GM19455 (cell line): ENCODE data around the gene CCHCR1.
A peak's percentile ranks its signal among the peaks of the same experiment; 100 is the strongest.
"Not testable (repeated sequence)": the region's sequence is repeated elsewhere in the genome, so short reads cannot be mapped to it uniquely, and the experiment has no call there.

Source experiments
- ATAC-seq: cut with Tn5 transposase; IDR thresholded peaks from one replicate; pipeline ENCODE4 v1.9.1; 2021; ENCODE audit not compliant: unreplicated experiment

Gene CCHCR1

GRCh38 chr6:31183287-31183686 is 25.7 kb upstream of the CCHCR1 start:
- ATAC-seq, result not testable (repeated sequence)

- ATAC-seq, result no peak
These were observed 22.9 kb upstream of the CCHCR1 start for GRCh38 chr6:31180500-31180899.

GRCh38 chr6:31179896-31180295 is 22.3 kb upstream of the CCHCR1 start:
- ATAC-seq, result no peak

- ATAC-seq, result no peak
These were observed 21.4 kb upstream of the CCHCR1 start for GRCh38 chr6:31179042-31179386.

- ATAC-seq, result no peak
These were observed 20.8 kb upstream of the CCHCR1 start for GRCh38 chr6:31178143-31179041.

GRCh38 chr6:31175971-31176370 is 18.4 kb upstream of the CCHCR1 start:
- no peak for ATAC-seq

- ATAC-seq, result no peak
These were observed 16.8 kb upstream of the CCHCR1 start for GRCh38 chr6:31174378-31174777.

GRCh38 chr6:31173406-31173805 is 15.8 kb upstream of the CCHCR1 start:
- no peak for ATAC-seq

- ATAC-seq, result no peak
These were observed 15.4 kb upstream of the CCHCR1 start for GRCh38 chr6:31172973-31173384.

GRCh38 chr6:31171931-31172905 is 14.6 kb upstream of the CCHCR1 start:
- no peak for ATAC-seq

- no peak for ATAC-seq
These were observed 13.5 kb upstream of the CCHCR1 start for GRCh38 chr6:31170987-31171671.

GRCh38 chr6:31170600-31170881 is 12.9 kb upstream of the CCHCR1 start, which contains the start of gene POU5F1:
POU5F1 (minus strand) TSS chr6:31170682; CDS start chr6:31170620, 62 bp downstream.
- no peak for ATAC-seq

GRCh38 chr6:31169858-31170599 is 12.4 kb upstream of the CCHCR1 start:
- not testable (repeated sequence) for ATAC-seq

- no peak for ATAC-seq
These were observed 11.7 kb upstream of the CCHCR1 start for GRCh38 chr6:31169123-31169857.

- ATAC-seq, result no peak
These were observed 11.0 kb upstream of the CCHCR1 start for GRCh38 chr6:31168606-31169005.

- ATAC-seq, result no peak
These were observed 8.4 kb upstream of the CCHCR1 start for GRCh38 chr6:31165986-31166385.

GRCh38 chr6:31165064-31165832 is 7.6 kb upstream of the CCHCR1 start:
- ATAC-seq, result peak; percentile 75

GRCh38 chr6:31164475-31165063 is 7.0 kb upstream of the CCHCR1 start:
- not testable (repeated sequence) for ATAC-seq

GRCh38 chr6:31163922-31164321 is 6.3 kb upstream of the CCHCR1 start:
- no peak for ATAC-seq
